Keratinocyte (primary cell): Measurements from ENCODE around the gene PHAF1. TPM values are rescaled to one million over a fixed set of nuclear protein-coding genes. Genes with fewer than 3 reads are reported as not detected.

Experiments
- DNase-seq: peaks from one replicate; pipeline ENCODE4 v3.0.0-alpha.2; 2011; ENCODE audit warnings: low read depth, missing footprints, low spot score
- FAIRE-seq: peaks from 2 replicates; lab custom pipeline; 2011; peaks lifted over from hg19 to GRCh38; lab: Jason Lieb, UNC
- H2AFZ ChIP-seq: 2 replicates; pipeline ENCODE4 v1.6.0; 2012; ENCODE audit warnings: low read length, control low read depth, inconsistent platforms; ENCODE audit not compliant: control insufficient read depth
- H3K27ac ChIP-seq: 2 replicates; pipeline ENCODE4 v1.5.1; 2011; ENCODE audit warnings: low read length; ENCODE audit not compliant: control insufficient read depth, insufficient read depth
- H3K27me3 ChIP-seq: 3 replicates; pipeline ENCODE4 v1.6.0; 2011; ENCODE audit warnings: low read length; ENCODE audit not compliant: control insufficient read depth, insufficient read depth; ENCODE audit errors: extremely low read depth
- H3K36me3 ChIP-seq, 2 experiments: 2 replicates in 1 of 2; 3 replicates in 1 of 2; pipeline ENCODE4 v1.5.1; 2011; ENCODE audit warnings: low read length in 2 of 2, mild to moderate bottlenecking in 1 of 2; ENCODE audit not compliant: control insufficient read depth in 2 of 2, insufficient read depth in 2 of 2; ENCODE audit errors: extremely low read depth in 1 of 2
- H3K4me1 ChIP-seq: 3 replicates; pipeline ENCODE4 v1.5.1; 2011; ENCODE audit warnings: low read length; ENCODE audit not compliant: control insufficient read depth, insufficient read depth; ENCODE audit errors: extremely low read depth
- H3K4me2 ChIP-seq: 3 replicates; pipeline ENCODE4 v1.6.0; 2011; ENCODE audit warnings: low read depth, low read length; ENCODE audit not compliant: control insufficient read depth, insufficient read depth; ENCODE audit errors: extremely low read depth
- H3K4me3 ChIP-seq, 3 experiments: fragments of 200-600 bp in 1 of 3; sonication (generic) in 1 of 3; 2 replicates in 2 of 3; 3 replicates in 1 of 3; pipeline ENCODE4 v1.5.1; 2011 to 2016; ENCODE audit warnings: low read length in 3 of 3, mild to moderate bottlenecking in 3 of 3, control low read depth in 2 of 3, inconsistent platforms in 1 of 3, low read depth in 1 of 3, mixed read lengths in 1 of 3, mixed run types in 1 of 3, moderate library complexity in 1 of 3; ENCODE audit not compliant: control insufficient read depth in 2 of 3, insufficient read depth in 2 of 3; ENCODE audit errors: extremely low read depth in 1 of 3
- H3K79me2 ChIP-seq: 2 replicates; pipeline ENCODE4 v1.6.0; 2012; ENCODE audit warnings: low read length; ENCODE audit not compliant: control insufficient read depth, insufficient read depth
- H3K9ac ChIP-seq: 3 replicates; pipeline ENCODE4 v1.6.0; 2011; ENCODE audit warnings: low read length; ENCODE audit not compliant: control insufficient read depth, insufficient read depth; ENCODE audit errors: extremely low read depth
- H3K9me1 ChIP-seq: 3 replicates; pipeline ENCODE4 v1.6.0; 2011; ENCODE audit warnings: low read length; ENCODE audit not compliant: control insufficient read depth, insufficient read depth; ENCODE audit errors: extremely low read depth
- H3K9me3 ChIP-seq: 2 replicates; pipeline ENCODE4 v1.5.1; 2012; ENCODE audit warnings: low read depth, low read length; ENCODE audit not compliant: control insufficient read depth
- H4K20me1 ChIP-seq: 3 replicates; pipeline ENCODE4 v1.6.0; 2011; ENCODE audit warnings: low read length; ENCODE audit not compliant: control insufficient read depth, insufficient read depth; ENCODE audit errors: extremely low read depth
- EZH2 ChIP-seq: IDR thresholded peaks from one replicate; pipeline ENCODE4 v1.6.1; 2012; ENCODE audit warnings: inconsistent platforms, mild to moderate bottlenecking, low read length, moderate library complexity
- dilution Hi-C: fragments of 300-500 bp; cut with MboI; formaldehyde crosslinking; loops from one replicate; pipeline ENCODE4 v1.7.0; 2020; ENCODE audit warnings: low sequenced_read_pairs; ENCODE audit not compliant: extremely low pct_ligation_motif_present
- polyA plus RNA-seq, 5 experiments: library from polyadenylated mRNA; depleted of rRNA in 3 of 5; stranded (reverse) in 3 of 5; stranded (forward) in 1 of 5; unstranded in 1 of 5; fragments of >200 nt; gene quantifications; 1 replicate in 1 of 5; 2 replicates in 3 of 5; 3 replicates in 1 of 5; pipeline versions ENCODE4 v1.2.1 to v1.2.3, GENCODE V29; 2011 to 2012; ENCODE audit warnings: missing spikeins in 2 of 5, low read depth in 1 of 5, low replicate concordance in 1 of 5
- TF ChIP-seq, protein P1 (sequence below), 3 experiments: IDR thresholded peaks in 1 of 3; conservative IDR thresholded peaks in 1 of 3; optimal IDR thresholded peaks in 1 of 3; 2 replicates in 2 of 3; 3 replicates in 1 of 3; pipeline versions ENCODE3 to v1.5.1; 2011; ENCODE audit warnings: low read length in 3 of 3, mild to moderate bottlenecking in 3 of 3, moderate library complexity in 2 of 3, control low read depth in 1 of 3, inconsistent platforms in 1 of 3; ENCODE audit not compliant: insufficient read depth in 2 of 3; ENCODE audit errors: extremely low read depth in 1 of 3

Gene PHAF1
- polyA plus RNA-seq, 1 donor (not counting 4 experiments of a cell fraction or from before 2014, with no cell fraction given): 26.7 TPM

GRCh38 chr16:67098599-67098998 is 11.1 kb upstream of the PHAF1 start:
- peaks cover 4 to 5% of the 10 kb centered on the region in 2 experiments for H3K36me3 ChIP-seq
- no peaks in the 10 kb centered on the region for H3K79me2 ChIP-seq
- TF ChIP-seq, protein P1, sequence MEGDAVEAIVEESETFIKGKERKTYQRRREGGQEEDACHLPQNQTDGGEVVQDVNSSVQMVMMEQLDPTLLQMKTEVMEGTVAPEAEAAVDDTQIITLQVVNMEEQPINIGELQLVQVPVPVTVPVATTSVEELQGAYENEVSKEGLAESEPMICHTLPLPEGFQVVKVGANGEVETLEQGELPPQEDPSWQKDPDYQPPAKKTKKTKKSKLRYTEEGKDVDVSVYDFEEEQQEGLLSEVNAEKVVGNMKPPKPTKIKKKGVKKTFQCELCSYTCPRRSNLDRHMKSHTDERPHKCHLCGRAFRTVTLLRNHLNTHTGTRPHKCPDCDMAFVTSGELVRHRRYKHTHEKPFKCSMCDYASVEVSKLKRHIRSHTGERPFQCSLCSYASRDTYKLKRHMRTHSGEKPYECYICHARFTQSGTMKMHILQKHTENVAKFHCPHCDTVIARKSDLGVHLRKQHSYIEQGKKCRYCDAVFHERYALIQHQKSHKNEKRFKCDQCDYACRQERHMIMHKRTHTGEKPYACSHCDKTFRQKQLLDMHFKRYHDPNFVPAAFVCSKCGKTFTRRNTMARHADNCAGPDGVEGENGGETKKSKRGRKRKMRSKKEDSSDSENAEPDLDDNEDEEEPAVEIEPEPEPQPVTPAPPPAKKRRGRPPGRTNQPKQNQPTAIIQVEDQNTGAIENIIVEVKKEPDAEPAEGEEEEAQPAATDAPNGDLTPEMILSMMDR (optimal IDR thresholded peaks at IDR 0.05 in 1 of 3, IDR thresholded peaks at IDR 0.05 in 1 of 3, conservative IDR thresholded peaks at IDR 0.05 in 1 of 3; ENCODE audit: extremely low read depth in 1 of 3, insufficient read depth in 2 of 3, low read length in 3 of 3): no peak
- TF ChIP-seq EZH2: no peak
- H3K9me3 ChIP-seq: no peaks in the 10 kb centered on the region
- no peaks in the 10 kb centered on the region for H3K9me1 ChIP-seq
- H4K20me1 ChIP-seq: no peaks in the 10 kb centered on the region
- no peak overlapping the region for H2AFZ ChIP-seq
- no peak overlapping the region for H3K4me2 ChIP-seq
- no peak for DNase-seq
- H3K27me3 ChIP-seq: no peaks in the 10 kb centered on the region
- dilution Hi-C loops: no loop called here
- no peak for FAIRE-seq
- no peak overlapping the region for H3K4me3 ChIP-seq
- no peaks in the 10 kb centered on the region for H3K4me1 ChIP-seq
- no peak overlapping the region for H3K9ac ChIP-seq
- no peak overlapping the region for H3K27ac ChIP-seq

- peaks cover 2% of the 10 kb centered on the region for H3K9me1 ChIP-seq
- H3K4me2 ChIP-seq: no peak overlapping the region
- H4K20me1 ChIP-seq: no peaks in the 10 kb centered on the region
- H3K4me1 ChIP-seq: peaks cover under 1% of the 10 kb centered on the region
- H3K4me3 ChIP-seq: no peak overlapping the region
- no peak overlapping the region for H3K9ac ChIP-seq
- dilution Hi-C loops: no loop called here
- FAIRE-seq (no peak), DNase-seq (no peak)
- no peak overlapping the region for H2AFZ ChIP-seq
- no peaks in the 10 kb centered on the region for H3K9me3 ChIP-seq
- no peaks in the 10 kb centered on the region for H3K79me2 ChIP-seq
- no peak for TF ChIP-seq EZH2
- TF ChIP-seq, protein P1 (optimal IDR thresholded peaks at IDR 0.05 in 1 of 3, IDR thresholded peaks at IDR 0.05 in 1 of 3, conservative IDR thresholded peaks at IDR 0.05 in 1 of 3; ENCODE audit: extremely low read depth in 1 of 3, insufficient read depth in 2 of 3, low read length in 3 of 3): peak in 1 of 3 experiments; percentile 22
- H3K36me3 ChIP-seq: peaks cover 4 to 5% of the 10 kb centered on the region in 2 experiments
- no peak overlapping the region for H3K27ac ChIP-seq
- H3K27me3 ChIP-seq: no peaks in the 10 kb centered on the region
Measured at GRCh38 chr16:67100569-67101310, 9.0 kb upstream of the PHAF1 start.
